GM10266 (cell line): Measurements from ENCODE around the gene ACOT7.

Experiments
- DNase-seq: peaks from one replicate; pipeline ENCODE4 v3.0.0; 2012; ENCODE audit errors: extremely low spot score
- CTCF ChIP-seq: IDR thresholded peaks from 2 replicates; pipeline ENCODE4 v1.5.1; 2012; ENCODE audit warnings: mild to moderate bottlenecking, low read depth; ENCODE audit not compliant: control insufficient read depth, insufficient read depth; ENCODE audit errors: missing control alignments

Gene ACOT7

GRCh38 chr1:6260961-6261614, 132.5 kb downstream of the ACOT7 start, which contains the start of gene GPR153:
TSS of gene GPR153 (minus strand) at chr1:6261098. CDS start at chr1:6254905, 6,193 bp downstream.
- no peak for TF ChIP-seq CTCF
- DNase-seq, result peak; percentile 92

- peak; percentile 85 for DNase-seq
- no peak for TF ChIP-seq CTCF
These were observed 133.1 kb downstream of the ACOT7 start for GRCh38 chr1:6260433-6260934.

GRCh38 chr1:6259491-6260362, 133.8 kb downstream of the ACOT7 start:
- peak; percentile 96 for DNase-seq
- TF ChIP-seq CTCF, result no peak

GRCh38 chr1:6258675-6259074, 134.9 kb downstream of the ACOT7 start:
- no peak for DNase-seq
- no peak for TF ChIP-seq CTCF

- no peak for TF ChIP-seq CTCF
- DNase-seq, result no peak
These were observed 136.0 kb downstream of the ACOT7 start for GRCh38 chr1:6257541-6258069.

- TF ChIP-seq CTCF, result no peak
- DNase-seq, result no peak
These were observed 136.9 kb downstream of the ACOT7 start for GRCh38 chr1:6256645-6257044.
